ENCODE measurements around the gene TCF12. TPM values are rescaled to one million over a fixed set of nuclear protein-coding genes. Genes with fewer than 3 reads are reported as not detected.

The TCF12 gene
- polyA plus RNA-seq, 3 donors, result 15.8 to 52.5 (median 27.6) TPM

- peaks cover 20% of the 10 kb centered on the region for H4K20me1 ChIP-seq (ENCODE audit: insufficient read depth, low read length)
- no peaks in the 10 kb centered on the region for H3K9me3 ChIP-seq (replicated peaks in 1 of 2; ENCODE audit: control insufficient read depth in 1 of 2, insufficient read depth in 1 of 2, low read length in 2 of 2)
- H3K27ac ChIP-seq (ENCODE audit: low read depth in 1 of 2, low read length in 2 of 2), result no peak overlapping the region
- TF ChIP-seq CTCF (IDR thresholded peaks at IDR 0.05), result no peak
- no peaks in the 10 kb centered on the region for H3K36me3 ChIP-seq (replicated peaks in 1 of 2; ENCODE audit: control insufficient read depth in 1 of 2, insufficient read depth in 2 of 2, low read length in 2 of 2)
- H3K4me1 ChIP-seq (ENCODE audit: control insufficient read depth in 1 of 2, insufficient read depth in 2 of 2, low read length in 2 of 2), result peaks cover 0 to 3% of the 10 kb centered on the region in 2 donors
- H3K9ac ChIP-seq (ENCODE audit: insufficient read depth, low read length, poor library complexity, severe bottlenecking), result no peak overlapping the region
- H3K4me2 ChIP-seq (replicated peaks; ENCODE audit: extremely low read depth, low read length, poor library complexity, severe bottlenecking), result no peak overlapping the region
- Mint-ChIP-seq H3K4me3 (no peak overlapping the region), H3K9me3 (no peaks in the 10 kb centered on the region), H3K4me1 (peaks cover 17% of the 10 kb centered on the region), H3K36me3 (no peaks in the 10 kb centered on the region), H3K27me3 (ENCODE audit: low read depth in 3 of 3) (no peaks in the 10 kb centered on the region), H3K27ac (no peak overlapping the region)
- no peak for DNase-seq
- no peak overlapping the region for H2AFZ ChIP-seq (ENCODE audit: insufficient read depth, low read depth, low read length, poor library complexity, severe bottlenecking)
- H3K27me3 ChIP-seq (ENCODE audit: control insufficient read depth in 2 of 2, insufficient read depth in 2 of 2, low read length in 2 of 2), result no peaks in the 10 kb centered on the region
- intact Hi-C loops (cut with micrococcal nuclease), result no loop called here
- H3K4me3 ChIP-seq (replicated peaks in 1 of 3; ENCODE audit: low read depth in 2 of 3, low read length in 3 of 3), result no peak overlapping the region
- peaks cover 16% of the 10 kb centered on the region for H3K79me2 ChIP-seq (ENCODE audit: insufficient read depth, low read length)
- WGBS (ENCODE audit: insufficient coverage), result no CpG with 5 or more reads among the region's 2 CpGs
These were observed 304.9 kb downstream of the TCF12 start for GRCh38 chr15:57223345-57223744.

- intact Hi-C loops (cut with micrococcal nuclease), result no loop called here
- no peak overlapping the region for H3K9ac ChIP-seq (ENCODE audit: insufficient read depth, low read length, poor library complexity, severe bottlenecking)
- Mint-ChIP-seq H3K4me3 (no peak overlapping the region), H3K9me3 (no peaks in the 10 kb centered on the region), H3K27me3 (ENCODE audit: low read depth in 3 of 3) (no peaks in the 10 kb centered on the region), H3K27ac (no peak overlapping the region), H3K4me1 (peaks cover 16% of the 10 kb centered on the region), H3K36me3 (no peaks in the 10 kb centered on the region)
- H3K79me2 ChIP-seq (ENCODE audit: insufficient read depth, low read length), result peaks cover 14% of the 10 kb centered on the region
- peaks cover 16% of the 10 kb centered on the region for H4K20me1 ChIP-seq (ENCODE audit: insufficient read depth, low read length)
- no peaks in the 10 kb centered on the region for H3K9me3 ChIP-seq (replicated peaks in 1 of 2; ENCODE audit: control insufficient read depth in 1 of 2, insufficient read depth in 1 of 2, low read length in 2 of 2)
- no peak overlapping the region for H3K4me2 ChIP-seq (replicated peaks; ENCODE audit: extremely low read depth, low read length, poor library complexity, severe bottlenecking)
- H3K4me3 ChIP-seq (replicated peaks in 1 of 3; ENCODE audit: low read depth in 2 of 3, low read length in 3 of 3), result no peak overlapping the region
- TF ChIP-seq CTCF (IDR thresholded peaks at IDR 0.05), result no peak
- no peaks in the 10 kb centered on the region for H3K36me3 ChIP-seq (replicated peaks in 1 of 2; ENCODE audit: control insufficient read depth in 1 of 2, insufficient read depth in 2 of 2, low read length in 2 of 2)
- peaks cover 0 to 3% of the 10 kb centered on the region in 2 donors for H3K4me1 ChIP-seq (ENCODE audit: control insufficient read depth in 1 of 2, insufficient read depth in 2 of 2, low read length in 2 of 2)
- no CpG with 5 or more reads among the region's 2 CpGs for WGBS (ENCODE audit: insufficient coverage)
- no peak overlapping the region for H3K27ac ChIP-seq (ENCODE audit: low read depth in 1 of 2, low read length in 2 of 2)
- no peaks in the 10 kb centered on the region for H3K27me3 ChIP-seq (ENCODE audit: control insufficient read depth in 2 of 2, insufficient read depth in 2 of 2, low read length in 2 of 2)
- DNase-seq, result no peak
- H2AFZ ChIP-seq (ENCODE audit: insufficient read depth, low read depth, low read length, poor library complexity, severe bottlenecking), result no peak overlapping the region
These were observed 305.4 kb downstream of the TCF12 start for GRCh38 chr15:57223887-57224286.

Measured in CD14-positive monocyte (primary cell).